ENCODE data around the gene CDCA3. TPM values are rescaled to one million over a fixed set of nuclear protein-coding genes. Genes with fewer than 3 reads are reported as not detected.

CDCA3 gene
- total RNA-seq, 1 experiment from 2014 or later, result 126 TPM

DNA sequence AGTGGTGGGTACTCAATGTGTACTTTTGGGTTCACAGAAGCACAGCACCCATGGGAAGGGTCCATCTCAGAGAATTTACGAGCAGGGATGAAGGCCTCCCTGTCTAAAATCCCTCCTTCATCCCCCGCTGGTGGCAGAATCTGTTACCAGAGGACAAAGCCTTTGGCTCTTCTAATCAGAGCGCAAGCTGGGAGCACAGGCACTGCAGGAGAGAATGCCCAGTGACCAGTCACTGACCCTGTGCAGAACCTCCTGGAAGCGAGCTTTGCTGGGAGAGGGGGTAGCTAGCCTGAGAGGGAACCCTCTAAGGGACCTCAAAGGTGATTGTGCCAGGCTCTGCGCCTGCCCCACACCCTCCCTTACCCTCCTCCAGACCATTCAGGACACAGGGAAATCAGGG, 30.9 kb downstream of the CDCA3 start:
- no peak for DNase-seq (ENCODE audit: low read depth)

DNA sequence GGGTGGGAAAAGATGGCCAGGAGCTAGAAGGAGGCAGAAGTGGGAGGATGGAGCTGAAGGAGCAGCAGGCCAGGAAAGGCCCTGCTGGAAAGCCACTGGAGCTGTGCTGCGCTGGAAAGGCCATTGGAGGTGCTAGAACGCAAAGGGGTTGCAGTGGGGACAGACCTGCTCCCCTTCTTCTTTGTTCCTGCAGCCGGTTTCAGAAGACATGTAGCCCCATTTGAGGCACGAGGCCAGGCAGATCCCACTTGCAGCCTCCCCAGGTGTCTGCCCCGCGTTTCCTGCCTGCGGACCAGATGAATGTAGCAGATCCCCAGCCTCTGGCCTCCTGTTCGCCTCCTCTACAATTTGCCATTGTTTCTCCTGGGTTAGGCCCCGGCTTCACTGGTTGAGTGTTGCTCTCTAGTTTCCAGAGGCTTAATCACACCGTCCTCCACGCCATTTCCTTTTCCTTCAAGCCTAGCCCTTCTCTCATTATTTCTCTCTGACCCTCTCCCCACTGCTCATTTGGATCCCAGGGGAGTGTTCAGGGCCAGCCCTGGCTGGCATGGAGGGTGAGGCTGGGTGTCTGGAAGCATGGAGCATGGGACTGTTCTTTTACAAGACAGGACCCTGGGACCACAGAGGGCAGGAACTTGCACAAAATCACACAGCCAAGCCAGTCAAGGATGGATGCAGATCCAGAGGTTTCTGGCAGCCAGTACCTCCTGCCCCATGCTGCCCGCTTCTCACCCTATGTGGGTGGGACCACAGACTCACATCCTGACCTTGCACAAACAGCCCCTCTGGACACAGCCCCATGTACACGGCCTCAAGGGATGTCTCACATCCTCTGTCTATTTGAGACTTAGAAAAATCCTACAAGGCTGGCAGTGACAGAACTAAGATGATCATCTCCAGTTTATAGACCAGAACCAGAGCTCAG, 31.7 kb downstream of the CDCA3 start:
- DNase-seq (ENCODE audit: low read depth), result no peak

GRCh38 chr12:6818645-6819044, 32.4 kb downstream of the CDCA3 start:
- no peak for DNase-seq (ENCODE audit: low read depth)

DNA sequence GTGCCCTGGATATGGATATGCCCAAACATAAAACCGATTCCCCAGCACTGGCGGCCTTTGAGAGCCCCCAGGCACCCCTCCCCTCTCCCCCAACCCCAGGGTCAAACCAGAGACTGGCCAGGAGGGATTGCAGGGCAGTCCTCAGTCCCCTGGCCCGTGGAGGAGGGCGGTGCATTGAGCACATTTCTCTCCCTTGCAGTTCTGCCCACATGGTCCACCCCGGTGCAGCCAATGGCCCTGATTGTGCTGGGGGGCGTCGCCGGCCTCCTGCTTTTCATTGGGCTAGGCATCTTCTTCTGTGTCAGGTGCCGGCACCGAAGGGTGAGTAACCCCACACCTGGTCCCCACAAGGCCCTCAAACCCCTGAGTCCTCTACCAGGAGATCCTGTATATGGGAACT, 32.9 kb downstream of the CDCA3 start:
- no peak for DNase-seq (ENCODE audit: low read depth)

- DNase-seq (ENCODE audit: low read depth), result no peak
Measured at GRCh38 chr12:6817662-6818157, 33.4 kb downstream of the CDCA3 start.

GRCh38 chr12:6817098-6817497, 34.0 kb downstream of the CDCA3 start:
- DNase-seq (ENCODE audit: low read depth), result no peak

GRCh38 chr12:6816598-6816997, 34.5 kb downstream of the CDCA3 start:
- DNase-seq (ENCODE audit: low read depth), result no peak

DNA sequence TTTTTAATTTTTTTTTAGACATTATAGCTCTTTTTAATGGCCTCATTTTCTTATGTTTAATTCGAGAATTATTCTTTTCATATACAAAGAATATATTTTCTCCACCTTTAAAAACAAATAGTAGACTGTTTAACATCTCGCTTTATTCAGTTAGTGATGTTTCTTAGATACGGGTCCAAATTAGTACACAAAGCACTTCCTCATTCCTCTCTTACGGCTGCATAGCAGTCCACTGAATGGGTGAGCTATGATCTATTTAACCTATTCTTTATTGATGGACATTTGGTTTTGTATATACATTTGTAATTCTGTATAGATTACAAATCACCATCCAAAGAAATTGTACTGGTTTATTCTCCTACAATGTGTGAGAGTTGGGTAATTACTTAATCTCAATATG, 37.7 kb downstream of the CDCA3 start:
- DNase-seq (ENCODE audit: low read depth), result no peak

- no peak for DNase-seq (ENCODE audit: low read depth)
Measured at GRCh38 chr12:6810758-6811157, 40.3 kb downstream of the CDCA3 start.

GRCh38 chr12:6809056-6809455, 42.0 kb downstream of the CDCA3 start:
- DNase-seq (ENCODE audit: low read depth), result no peak

GRCh38 chr12:6807170-6807569, 43.9 kb downstream of the CDCA3 start:
- peak; percentile 28 for DNase-seq (ENCODE audit: low read depth)

DNA sequence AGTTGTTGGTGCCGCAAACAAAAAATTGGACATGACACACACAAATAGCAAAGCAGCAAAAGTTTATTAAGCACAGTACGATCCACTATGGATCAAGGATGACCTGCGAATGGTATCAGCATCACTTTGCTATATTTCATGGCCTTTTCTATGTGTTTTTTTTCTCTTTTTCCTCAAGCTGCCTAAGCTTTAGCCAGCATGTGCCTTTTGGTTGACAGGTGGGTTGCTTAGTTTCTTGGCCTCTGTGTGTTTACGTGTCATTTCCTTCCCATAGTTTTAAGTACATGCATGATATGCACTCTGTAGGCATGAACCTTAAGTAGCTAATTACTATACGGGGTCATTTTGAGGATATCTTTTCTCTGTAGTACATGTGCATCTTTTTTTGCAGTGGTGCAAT, 51.9 kb downstream of the CDCA3 start:
- no peak for DNase-seq (ENCODE audit: low read depth)

Other genes with a start within 250 kb of the CDCA3 start
- 131 and 207 TPM in 2 replicates for gene CHD4, start 243.9 kb downstream of the CDCA3 start, total RNA-seq (2014; rRNA removed; shearing (Covaris generic))
- 0.27 TPM in 1 of 2 replicates, not detected in the other for gene LPAR5, start 215.3 kb downstream of the CDCA3 start, total RNA-seq (2014; rRNA removed; shearing (Covaris generic))
- not detected in 2 replicates for gene ACRBP, start 203.9 kb downstream of the CDCA3 start, total RNA-seq (2014; rRNA removed; shearing (Covaris generic))
- gene ING4, start 188.2 kb downstream of the CDCA3 start, total RNA-seq (2014; rRNA removed; shearing (Covaris generic)), result 19.3 and 37.8 TPM in 2 replicates
- 18.1 and 25.0 TPM in 2 replicates for gene ZNF384, start 161.9 kb downstream of the CDCA3 start, total RNA-seq (2014; rRNA removed; shearing (Covaris generic))
- gene PIANP, start 150.5 kb downstream of the CDCA3 start, total RNA-seq (2014; rRNA removed; shearing (Covaris generic)), result 0.12 TPM in 1 of 2 replicates, not detected in the other
- 60.2 and 66.0 TPM in 2 replicates for gene COPS7A, start 127.2 kb downstream of the CDCA3 start, total RNA-seq (2014; rRNA removed; shearing (Covaris generic))
- gene MLF2, start 98.1 kb downstream of the CDCA3 start, total RNA-seq (2014; rRNA removed; shearing (Covaris generic)), result 274 and 278 TPM in 2 replicates
- 136 and 216 TPM in 2 replicates for gene PTMS, start 84.9 kb downstream of the CDCA3 start, total RNA-seq (2014; rRNA removed; shearing (Covaris generic))
- gene LAG3, start 78.8 kb downstream of the CDCA3 start, total RNA-seq (2014; rRNA removed; shearing (Covaris generic)), result not detected in 2 replicates
- gene CD4, start 61.8 kb downstream of the CDCA3 start, total RNA-seq (2014; rRNA removed; shearing (Covaris generic)), result not detected in 2 replicates
- 2.1 TPM in 1 of 2 replicates, not detected in the other for gene GPR162, start 29.5 kb downstream of the CDCA3 start, total RNA-seq (2014; rRNA removed; shearing (Covaris generic))
- 18.8 and 34.4 TPM in 2 replicates for gene P3H3, start 22.9 kb downstream of the CDCA3 start, total RNA-seq (2014; rRNA removed; shearing (Covaris generic))
- 0.57 TPM in 1 of 2 replicates, not detected in the other for gene GNB3, start 10.4 kb downstream of the CDCA3 start, total RNA-seq (2014; rRNA removed; shearing (Covaris generic))
- gene USP5, start 864 bp upstream of the CDCA3 start, total RNA-seq (2014; rRNA removed; shearing (Covaris generic)), result 47.3 and 79.3 TPM in 2 replicates
- 1,942 and 2,129 TPM in 2 replicates for gene TPI1, start 16.2 kb upstream of the CDCA3 start, total RNA-seq (2014; rRNA removed; shearing (Covaris generic))
- gene SPSB2, start 22.0 kb upstream of the CDCA3 start, total RNA-seq (2014; rRNA removed; shearing (Covaris generic)), result 6.1 and 7.7 TPM in 2 replicates
- gene LRRC23, start 53.5 kb upstream of the CDCA3 start, total RNA-seq (2014; rRNA removed; shearing (Covaris generic)), result 3.6 and 11.0 TPM in 2 replicates
- 29.1 and 30.0 TPM in 2 replicates for gene ENO2, start 63.3 kb upstream of the CDCA3 start, total RNA-seq (2014; rRNA removed; shearing (Covaris generic))
- gene ATN1, start 76.7 kb upstream of the CDCA3 start, total RNA-seq (2014; rRNA removed; shearing (Covaris generic)), result 3.9 and 25.0 TPM in 2 replicates
- not detected in 2 replicates for gene RNU7-1, start 92.5 kb upstream of the CDCA3 start, total RNA-seq (2014; rRNA removed; shearing (Covaris generic))
- 192 and 242 TPM in 2 replicates for gene C12orf57, start 92.7 kb upstream of the CDCA3 start, total RNA-seq (2014; rRNA removed; shearing (Covaris generic))
- gene PTPN6, start 100.1 kb upstream of the CDCA3 start, total RNA-seq (2014; rRNA removed; shearing (Covaris generic)), result 0.39 and 0.98 TPM in 2 replicates
- 203 and 222 TPM in 2 replicates for gene PHB2, start 119.4 kb upstream of the CDCA3 start, total RNA-seq (2014; rRNA removed; shearing (Covaris generic))
- gene EMG1, start 119.6 kb upstream of the CDCA3 start, total RNA-seq (2014; rRNA removed; shearing (Covaris generic)), result 42.9 and 52.9 TPM in 2 replicates
- gene LPCAT3, start 167.2 kb upstream of the CDCA3 start, total RNA-seq (2014; rRNA removed; shearing (Covaris generic)), result 26.1 and 26.7 TPM in 2 replicates
- 59.0 and 68.3 TPM in 2 replicates for gene C1S, start 209.4 kb upstream of the CDCA3 start, total RNA-seq (2014; rRNA removed; shearing (Covaris generic))
- 88.8 and 112 TPM in 2 replicates for gene C1R, start 241.2 kb upstream of the CDCA3 start, total RNA-seq (2014; rRNA removed; shearing (Covaris generic))